ENCODE measurements around the gene CMTM5.

The CMTM5 gene

GRCh38 chr14:23353433-23353780, 23.4 kb upstream of the CMTM5 start:
- TF ChIP-seq CTCF (IDR thresholded peaks at IDR 0.05; ENCODE audit: low read depth, low read length), result no peak
- H3K4me3 ChIP-seq (ENCODE audit: low read depth, low read length), result no peak overlapping the region

- TF ChIP-seq CTCF (IDR thresholded peaks at IDR 0.05; ENCODE audit: low read depth, low read length), result no peak
- no peak overlapping the region for H3K4me3 ChIP-seq (ENCODE audit: low read depth, low read length)
Measured at GRCh38 chr14:23354990-23355389, 21.9 kb upstream of the CMTM5 start.

GRCh38 chr14:23355871-23356435, 20.9 kb upstream of the CMTM5 start:
- H3K4me3 ChIP-seq (ENCODE audit: low read depth, low read length), result no peak overlapping the region
- no peak for TF ChIP-seq CTCF (IDR thresholded peaks at IDR 0.05; ENCODE audit: low read depth, low read length)

GRCh38 chr14:23356662-23357061, 20.2 kb upstream of the CMTM5 start:
- TF ChIP-seq CTCF (IDR thresholded peaks at IDR 0.05; ENCODE audit: low read depth, low read length), result no peak
- H3K4me3 ChIP-seq (ENCODE audit: low read depth, low read length), result no peak overlapping the region

- TF ChIP-seq CTCF (IDR thresholded peaks at IDR 0.05; ENCODE audit: low read depth, low read length), result no peak
- H3K4me3 ChIP-seq (ENCODE audit: low read depth, low read length), result no peak overlapping the region
Measured at GRCh38 chr14:23357261-23357660, 19.6 kb upstream of the CMTM5 start.

GRCh38 chr14:23358042-23358441, 18.8 kb upstream of the CMTM5 start:
- TF ChIP-seq CTCF (IDR thresholded peaks at IDR 0.05; ENCODE audit: low read depth, low read length), result no peak
- H3K4me3 ChIP-seq (ENCODE audit: low read depth, low read length), result no peak overlapping the region

- H3K4me3 ChIP-seq (ENCODE audit: low read depth, low read length), result no peak overlapping the region
- TF ChIP-seq CTCF (IDR thresholded peaks at IDR 0.05; ENCODE audit: low read depth, low read length), result no peak
Measured at GRCh38 chr14:23358553-23359166, 18.2 kb upstream of the CMTM5 start.
